Measurements from ENCODE around the gene CASZ1.

CASZ1 gene

DNA sequence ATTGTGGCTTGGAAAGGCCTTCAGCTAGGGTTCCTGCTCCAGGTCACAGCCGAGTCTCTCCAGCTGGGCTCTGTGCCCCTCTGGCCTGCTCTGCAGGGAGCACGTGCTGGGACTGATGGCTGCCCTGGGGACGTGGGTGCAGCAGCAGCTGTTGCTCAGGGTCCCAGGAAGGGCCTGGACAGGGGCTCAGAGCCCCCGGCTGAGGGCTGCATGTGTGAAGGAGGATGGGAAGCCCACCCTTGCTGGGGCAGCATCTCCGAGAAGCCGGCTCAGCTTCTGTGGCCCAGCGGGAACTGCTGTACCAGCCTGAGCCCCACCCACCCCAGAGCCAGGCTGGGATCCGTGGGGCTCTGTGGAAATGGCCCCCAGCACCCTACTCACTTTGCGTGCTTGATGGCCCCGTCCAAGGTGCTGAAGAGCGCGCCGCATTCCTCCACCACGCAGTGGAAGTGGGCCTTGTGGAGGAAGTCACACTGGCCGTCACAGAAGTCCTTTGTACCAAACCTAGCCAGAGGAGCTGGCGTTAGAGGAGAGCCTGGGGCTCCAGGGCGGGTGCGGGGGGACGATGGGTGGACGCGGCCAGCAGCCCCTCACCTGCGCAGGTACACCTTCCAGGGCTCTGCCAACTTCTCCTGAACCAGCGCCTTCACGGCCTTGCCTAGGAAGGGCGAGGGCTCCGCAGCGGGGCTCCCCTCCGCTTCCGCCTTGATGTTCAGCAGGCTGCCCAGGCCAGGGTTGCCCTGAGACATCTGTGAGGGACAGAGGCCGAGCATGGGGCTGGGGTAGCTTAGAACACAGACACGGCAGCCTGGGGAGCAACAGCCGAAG is 147.5 kb downstream of the CASZ1 start:
- DNase-seq: no peak

DNA sequence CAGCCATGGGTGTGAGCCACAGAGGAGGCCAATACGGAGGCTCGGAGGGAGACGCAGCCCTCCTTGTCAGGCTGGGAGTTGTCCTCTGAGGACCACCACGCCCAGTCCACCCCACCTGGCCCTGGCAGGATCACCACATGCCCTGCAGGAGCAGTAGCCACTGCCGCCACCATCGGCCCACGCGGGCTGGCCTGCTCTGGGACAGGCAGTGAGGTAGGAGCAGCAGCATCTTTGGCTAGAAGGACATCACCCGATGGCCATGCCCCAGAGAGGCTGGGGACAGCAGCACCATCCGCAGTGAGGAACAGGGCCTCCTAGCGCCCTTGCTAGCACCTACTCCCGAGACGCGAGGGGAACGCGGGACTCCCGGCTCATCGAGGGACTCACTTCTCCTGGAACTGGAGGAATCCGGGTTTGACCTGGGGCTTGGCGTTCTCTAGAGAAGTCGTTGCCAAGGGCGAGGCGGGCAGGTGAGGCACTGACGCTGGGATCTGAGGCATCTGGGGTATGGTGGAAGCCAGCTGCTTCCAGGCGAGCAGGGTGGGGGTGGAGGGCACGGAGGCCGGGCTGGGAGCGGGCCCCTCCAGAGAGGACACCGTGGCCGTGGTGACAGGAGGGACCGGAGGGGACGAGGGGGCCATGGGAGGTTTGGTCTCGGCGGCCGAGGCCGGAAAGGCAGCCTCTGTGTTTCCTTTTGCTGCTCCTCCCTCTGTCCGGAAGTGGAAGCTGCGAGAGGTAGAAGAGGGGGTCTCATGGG is 148.9 kb downstream of the CASZ1 start:
- no peak for DNase-seq

DNA sequence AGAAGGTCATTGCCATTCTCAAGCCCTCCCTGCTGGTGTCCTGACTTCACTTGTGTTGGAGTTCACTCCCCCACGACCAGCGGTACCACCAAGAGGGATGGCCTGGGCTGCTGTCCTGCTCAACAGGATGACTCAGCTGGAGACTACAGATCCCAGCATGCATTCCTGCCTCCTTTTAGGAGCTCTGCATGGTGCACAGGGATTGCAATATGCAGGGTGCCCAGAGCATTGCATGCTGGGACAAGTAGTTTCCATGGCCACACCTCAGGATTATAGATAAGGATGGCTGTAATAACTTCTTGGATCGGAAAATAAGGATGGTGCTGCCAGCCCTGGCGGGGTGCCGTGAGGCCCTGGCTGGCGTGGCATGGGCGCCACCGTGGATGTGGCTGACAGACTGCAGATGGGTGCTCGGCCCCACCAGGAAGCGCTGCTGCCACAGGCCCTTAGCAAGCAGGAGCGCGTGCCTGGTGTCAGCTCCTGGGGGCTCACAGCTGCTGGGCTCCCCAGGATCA is 150.0 kb downstream of the CASZ1 start:
- no peak for DNase-seq

DNA sequence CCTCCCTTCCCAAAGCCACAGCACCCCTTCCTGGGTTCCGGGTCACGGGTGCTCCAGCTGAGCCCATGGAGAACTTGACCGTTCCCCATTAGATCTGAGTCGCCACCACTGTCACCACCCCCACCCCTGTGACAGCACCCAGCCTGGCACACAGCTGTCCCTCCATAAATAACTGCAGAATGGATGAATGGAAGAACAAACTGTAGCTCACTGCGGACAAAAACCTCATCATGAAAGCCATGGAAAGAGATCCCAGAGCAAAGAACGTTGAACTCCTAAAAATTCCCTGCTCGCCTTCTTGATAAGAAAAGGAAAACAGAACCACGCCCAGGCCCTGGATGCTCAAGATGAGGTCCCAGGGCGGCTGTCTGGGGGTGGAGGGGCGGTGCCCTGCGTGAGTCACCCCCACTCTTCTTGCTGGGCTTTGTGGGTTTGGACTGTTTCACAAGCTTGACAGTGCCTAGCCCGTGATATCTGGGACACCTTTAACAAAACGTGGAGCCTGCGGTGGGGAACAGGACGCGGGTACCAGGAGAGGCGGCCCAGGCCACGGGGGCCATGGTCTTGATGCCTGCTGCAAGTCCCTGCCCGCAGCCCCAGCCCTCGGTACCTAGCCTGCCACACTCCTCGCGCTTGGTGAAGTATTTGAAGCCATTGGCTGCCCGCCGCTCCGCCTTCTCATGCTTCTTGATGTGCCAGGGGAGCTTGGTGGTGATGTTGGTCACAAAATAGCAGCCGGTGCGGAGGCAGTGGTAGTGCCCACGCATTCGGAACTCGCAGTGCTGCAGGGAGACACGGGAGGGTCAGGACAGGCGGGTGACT is 151.9 kb downstream of the CASZ1 start:
- no peak for DNase-seq

DNA sequence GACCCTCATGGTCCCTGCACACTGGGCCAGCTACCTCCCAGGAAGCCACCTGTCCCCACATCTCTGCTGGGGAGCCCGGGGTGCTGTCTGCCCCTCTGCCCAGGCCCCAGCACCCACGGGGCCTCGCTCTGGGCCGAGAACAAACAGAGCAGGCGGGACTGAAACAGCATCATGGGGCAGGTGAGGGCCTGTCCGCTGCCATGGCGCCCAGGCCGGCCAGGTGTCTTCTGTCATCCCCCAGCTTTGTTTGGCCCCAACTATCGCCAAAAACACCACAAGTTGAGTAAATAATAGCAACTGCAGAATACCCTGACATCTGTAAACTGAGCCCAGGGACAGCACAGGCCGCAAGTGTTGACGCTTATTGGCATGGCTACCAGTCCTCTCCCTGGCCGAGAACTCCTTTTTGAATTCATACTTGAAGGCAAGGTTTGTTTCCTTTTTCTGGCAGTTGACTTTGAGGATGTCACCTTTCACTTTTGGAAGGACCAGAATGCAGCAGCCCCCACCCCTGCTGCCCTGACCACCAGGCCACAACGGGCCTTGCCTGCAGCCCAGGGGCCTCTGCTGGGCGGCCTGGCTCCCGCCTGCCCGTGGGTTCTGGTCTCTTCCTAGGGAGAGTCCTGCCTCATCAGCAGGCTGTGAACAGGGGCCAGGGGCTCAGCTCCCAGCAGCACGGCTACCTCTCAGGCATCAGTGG is 152.7 kb downstream of the CASZ1 start:
- no peak for DNase-seq

DNA sequence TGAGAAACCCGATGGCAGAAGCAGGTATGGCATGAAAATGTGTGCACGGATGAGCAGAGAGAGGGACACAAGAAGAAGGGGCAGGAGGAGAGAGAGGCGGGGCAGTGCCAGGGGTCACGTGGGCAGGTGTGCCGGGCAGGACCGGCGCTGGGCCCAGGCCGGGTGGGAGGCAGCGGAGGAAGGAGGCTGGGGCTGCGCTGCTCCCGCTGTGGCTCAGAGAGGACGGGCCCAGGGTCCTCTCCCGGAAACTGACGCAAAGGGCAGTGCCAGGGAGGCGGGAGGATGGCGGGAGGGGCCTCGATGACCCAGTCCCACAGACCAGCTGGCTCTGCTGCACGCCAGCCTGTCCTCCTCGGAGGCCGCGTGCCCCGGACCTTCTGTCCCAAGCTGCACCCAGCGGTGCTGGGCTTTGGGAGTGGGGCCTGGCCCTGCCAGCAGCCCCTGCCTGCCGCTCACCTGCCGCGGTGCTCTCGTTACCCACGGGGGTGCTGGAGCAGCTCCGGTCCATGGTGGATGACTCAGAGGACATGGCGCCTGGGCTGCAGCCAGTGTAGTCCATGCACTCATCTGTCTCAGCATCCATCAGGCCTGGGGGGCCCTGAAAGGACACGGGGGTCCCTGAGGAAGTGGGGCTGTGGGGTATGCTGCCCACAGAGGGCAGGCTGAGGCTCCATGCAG is 153.9 kb downstream of the CASZ1 start:
- no peak for DNase-seq

DNA sequence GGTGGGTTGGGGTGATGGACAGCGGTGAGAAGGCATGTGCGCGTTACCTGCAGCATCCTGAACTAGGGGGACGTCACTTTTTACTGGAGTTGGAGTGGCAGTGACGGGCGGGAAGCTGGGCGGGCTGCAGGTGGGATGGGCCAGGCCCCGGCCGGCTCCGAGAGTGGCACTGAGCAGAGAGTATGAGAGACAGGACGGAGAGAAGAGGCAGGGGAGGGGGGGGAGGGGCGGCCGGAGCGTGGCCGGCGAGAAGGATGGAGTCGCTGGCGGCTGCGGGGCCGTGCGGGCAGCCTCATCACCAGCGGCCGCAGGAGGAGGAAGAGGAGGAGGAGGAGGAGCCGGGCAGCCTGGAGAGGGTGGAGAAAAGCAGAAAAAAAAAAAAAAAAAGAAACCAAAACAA is 154.5 kb downstream of the CASZ1 start:
- DNase-seq: no peak

DNA sequence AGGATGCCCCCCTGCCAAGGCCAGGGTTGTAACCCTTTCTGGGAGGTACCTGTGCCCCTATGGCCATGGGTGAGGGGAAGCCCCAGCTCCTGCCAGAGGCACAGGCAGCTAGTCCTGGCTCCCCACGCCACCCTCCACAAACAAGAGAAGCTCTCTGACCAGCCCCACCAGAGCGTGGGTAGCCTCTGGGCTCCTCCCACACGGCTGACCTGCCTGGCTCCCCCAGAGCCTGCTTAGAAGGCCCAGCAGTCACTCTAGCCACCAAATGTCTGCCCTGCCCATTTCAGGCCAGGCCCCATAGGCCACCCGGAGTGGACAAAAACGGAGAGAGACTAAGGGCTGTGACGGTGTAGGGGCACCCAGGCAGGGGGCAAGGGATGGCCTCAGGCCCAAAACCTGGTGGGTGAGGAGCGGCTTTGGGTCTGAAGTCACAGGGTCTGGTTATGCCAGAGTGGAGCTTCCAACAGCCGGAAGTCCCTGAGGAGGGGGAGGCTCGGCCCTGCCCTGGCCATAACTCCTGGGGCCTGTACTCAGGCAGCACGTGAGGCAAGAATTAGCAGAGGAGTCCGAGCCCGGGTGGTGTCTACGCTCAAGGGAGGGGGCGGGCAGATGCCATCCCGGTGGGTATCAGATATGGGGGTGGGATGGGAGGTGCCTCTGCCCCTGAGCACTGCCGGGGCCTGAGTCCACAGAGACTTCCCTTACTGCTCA is 155.4 kb downstream of the CASZ1 start:
- no peak for DNase-seq

DNA sequence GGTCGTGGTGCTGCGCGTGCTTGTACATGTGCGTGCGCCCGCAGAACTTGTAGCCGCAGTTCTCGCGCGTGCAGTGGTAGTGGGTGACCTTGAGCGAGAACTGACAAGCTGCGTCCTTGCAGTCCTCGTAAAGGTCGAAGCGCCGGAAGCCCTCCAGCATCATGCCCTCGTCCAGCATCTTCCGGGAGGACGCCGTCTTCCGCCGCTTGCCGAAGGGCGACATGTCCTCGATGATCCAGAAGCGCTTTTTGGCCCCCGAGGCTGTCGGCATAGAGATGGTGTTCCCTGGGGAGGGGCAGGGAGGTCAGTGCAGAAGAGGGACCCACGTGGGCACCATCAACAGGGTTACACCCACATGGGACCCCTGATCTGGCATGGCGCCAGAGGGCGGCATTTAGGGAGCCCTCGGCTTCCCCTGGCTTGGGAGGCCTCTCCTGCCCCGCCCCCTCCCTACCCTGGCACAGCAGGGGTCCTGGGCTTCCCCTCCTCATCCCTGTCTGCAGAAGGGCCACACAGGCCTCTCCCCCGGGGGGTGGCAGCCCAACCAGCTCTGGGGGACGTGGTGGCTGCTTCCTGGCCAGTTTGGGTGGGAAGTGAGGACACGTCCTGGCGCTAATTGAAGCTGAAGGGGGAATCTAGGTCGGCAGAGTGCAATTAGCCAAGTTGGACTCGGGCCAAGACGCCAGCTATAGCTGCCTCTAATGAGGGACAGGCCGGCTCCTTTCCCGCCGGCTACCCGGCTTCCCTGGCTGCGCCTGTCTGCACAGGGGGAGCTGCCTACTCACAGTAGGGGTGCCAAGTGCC is 156.5 kb downstream of the CASZ1 start:
- no peak for DNase-seq

DNA sequence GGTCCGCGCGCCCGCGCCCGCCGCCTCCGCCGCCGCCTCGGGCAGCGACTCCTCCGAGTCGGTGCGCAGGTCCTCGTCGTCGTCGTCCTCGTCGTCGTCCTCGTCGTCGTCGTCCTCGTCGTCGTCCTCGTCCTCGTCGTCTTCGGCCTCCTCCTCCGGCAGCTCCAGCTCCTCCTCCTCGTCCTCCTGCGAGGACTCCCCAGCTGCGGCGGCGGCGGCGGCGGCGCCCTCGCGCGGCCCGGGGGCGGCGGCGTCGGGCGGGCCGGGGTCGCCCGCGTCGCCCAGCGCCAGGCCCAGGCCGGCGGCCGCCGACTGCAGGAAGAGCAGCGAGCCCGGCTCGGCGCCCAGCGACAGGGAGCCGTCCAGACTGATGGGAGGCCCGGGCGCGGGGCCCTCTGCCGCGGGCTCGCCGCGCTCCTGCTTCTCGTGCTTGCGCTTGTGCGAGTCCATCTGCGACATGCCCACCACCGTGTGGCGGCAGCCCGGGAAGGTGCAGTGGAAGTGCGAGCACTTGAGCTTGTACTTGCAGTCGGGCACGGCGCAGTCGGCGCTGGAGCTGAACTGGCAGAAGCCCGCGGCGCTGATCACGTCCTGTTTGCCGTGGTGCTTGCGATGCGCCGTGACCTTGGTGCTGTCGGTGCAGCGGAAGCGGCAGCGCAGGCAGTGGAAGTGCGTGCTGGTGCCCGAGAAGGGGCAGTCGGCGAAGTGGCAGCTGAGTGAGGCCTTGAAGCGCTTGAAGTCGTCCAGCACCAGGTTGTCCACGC is 157.3 kb downstream of the CASZ1 start:
- DNase-seq: no peak

DNA sequence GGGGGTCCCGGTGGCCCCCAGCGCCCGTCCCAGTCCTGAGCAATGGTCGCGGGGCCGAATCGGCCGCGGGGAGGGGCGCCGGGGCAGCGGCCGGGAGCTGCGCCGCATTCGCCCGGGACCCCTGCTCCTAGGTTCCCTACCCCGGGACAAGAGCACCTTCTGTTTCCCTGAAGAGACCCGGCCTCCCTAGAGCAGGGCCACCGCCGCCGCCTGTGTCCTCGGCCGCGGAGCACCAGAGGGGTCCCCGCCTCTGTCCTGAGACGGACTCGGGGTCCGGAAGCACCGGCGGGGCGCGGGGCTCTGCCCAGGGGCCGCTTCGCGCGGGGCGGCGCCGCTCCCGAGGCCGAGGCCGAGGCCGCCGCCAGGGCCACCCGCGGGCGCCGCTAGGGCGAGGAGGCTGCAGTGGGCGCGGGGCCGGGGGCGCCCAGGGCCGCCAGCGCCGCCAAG is 157.9 kb downstream of the CASZ1 start:
- DNase-seq: no peak

DNA sequence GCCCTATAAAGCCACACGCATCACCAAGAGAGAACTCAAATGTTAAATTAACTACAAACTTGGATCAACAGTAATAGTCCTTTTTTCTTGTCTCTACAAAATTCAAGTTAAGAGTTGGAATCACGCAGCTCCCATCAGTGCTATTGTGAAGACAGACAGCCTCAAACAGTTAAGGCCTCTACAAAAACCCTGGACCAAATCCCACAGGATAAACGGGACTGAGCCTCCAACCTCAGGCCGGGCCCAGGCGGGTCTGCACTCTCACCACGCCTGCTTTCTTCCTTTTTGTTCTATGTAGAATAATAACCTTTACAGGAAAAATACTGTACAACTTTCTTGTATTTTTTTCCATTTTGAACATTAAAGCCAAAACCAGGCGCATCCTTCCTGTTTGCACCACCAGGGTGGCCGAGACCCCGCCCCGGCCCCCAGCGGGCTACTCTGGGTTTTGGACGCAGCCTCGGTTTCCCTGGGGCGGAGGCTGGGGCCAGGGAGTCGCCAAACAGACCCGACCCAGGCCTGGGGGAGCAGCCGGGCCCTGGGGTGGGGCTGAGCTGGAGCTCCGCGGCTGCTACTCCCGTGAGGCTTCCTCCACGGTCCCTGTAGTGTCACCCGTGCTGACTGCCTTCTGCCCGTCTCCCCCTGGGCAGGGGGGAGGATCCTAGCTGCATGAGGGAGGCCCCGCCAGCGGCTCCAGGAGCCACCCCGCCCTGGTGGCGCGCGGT is 158.4 kb downstream of the CASZ1 start:
- no peak for DNase-seq

DNA sequence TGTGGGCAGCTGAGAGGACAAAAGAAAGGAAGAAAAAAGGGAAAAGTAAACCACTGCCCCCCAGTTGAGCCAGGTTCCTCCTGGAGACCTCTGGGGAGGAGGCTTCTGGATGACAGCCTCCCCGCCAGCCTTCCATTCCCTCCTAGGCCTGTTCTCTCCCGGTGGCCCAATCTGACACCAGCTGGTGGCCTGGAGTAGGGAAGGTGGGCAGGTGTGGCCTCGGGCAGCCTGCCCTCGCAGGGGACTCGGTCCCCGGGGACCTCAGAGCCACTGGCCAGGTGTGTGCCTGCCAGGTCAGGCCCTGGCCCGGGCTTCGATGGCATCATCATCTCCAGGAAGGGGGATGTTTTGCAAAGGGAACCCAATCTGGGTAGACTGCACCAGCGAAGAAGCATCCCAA is 159.0 kb downstream of the CASZ1 start:
- no peak for DNase-seq

DNA sequence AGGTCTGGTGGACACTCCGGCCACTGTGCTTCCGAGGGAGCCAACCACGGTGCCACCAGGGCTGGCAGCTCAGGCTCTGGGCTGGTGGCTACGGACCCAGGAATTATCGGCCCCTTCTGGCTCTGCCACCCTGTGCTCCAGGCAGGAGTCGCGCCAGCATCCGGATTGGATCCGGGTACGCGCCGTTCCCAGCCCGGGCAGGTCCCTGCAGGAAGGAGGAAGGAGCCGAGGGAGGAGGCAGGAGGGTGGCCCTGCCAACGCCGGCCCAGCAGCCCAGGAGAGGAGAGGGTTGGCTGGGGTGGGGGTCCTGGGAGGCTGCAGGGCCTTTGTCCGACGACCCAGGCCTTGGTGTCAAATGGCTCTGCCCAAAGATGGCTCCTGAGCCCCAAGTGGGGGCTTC is 160.5 kb downstream of the CASZ1 start:
- DNase-seq: no peak

DNA sequence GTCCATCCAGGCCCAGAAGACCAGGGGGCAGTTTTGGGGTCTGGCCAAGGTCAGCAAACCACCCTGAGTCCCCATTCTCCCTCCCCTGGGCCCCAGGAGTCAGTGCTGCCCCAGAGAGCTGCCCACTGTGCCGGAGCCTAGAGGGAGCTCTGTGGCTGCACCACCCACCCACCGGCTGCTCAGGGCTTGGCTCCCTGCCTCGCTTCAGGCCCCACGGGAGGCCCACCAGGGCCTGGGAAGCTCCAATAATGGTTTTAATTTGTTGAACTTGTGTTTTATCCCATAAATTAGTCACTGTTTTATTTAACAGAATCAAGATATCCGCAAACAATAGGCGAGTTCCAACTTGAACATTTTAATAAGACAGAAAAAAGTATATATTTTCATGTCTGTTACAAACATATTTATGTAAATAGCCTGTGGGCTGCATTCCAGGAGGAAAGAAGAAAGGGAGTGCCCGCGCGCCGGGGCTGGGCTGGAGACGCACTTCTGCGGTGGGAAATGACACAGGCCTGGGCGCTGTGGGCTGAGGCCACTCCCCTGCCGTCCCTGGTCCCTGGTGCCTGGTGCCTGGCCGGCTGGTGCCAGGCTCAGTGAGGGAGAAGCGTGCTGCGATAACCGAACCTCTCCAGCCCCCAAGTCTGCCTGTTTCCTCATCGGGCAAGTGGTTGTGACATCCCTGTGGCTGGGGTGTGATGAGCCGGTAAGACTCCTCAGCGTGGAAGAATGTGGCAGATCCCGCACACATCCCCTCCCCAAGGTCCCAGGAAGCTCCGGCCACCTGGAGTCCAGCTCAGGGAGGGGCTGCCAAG is 161.2 kb downstream of the CASZ1 start:
- no peak for DNase-seq

DNA sequence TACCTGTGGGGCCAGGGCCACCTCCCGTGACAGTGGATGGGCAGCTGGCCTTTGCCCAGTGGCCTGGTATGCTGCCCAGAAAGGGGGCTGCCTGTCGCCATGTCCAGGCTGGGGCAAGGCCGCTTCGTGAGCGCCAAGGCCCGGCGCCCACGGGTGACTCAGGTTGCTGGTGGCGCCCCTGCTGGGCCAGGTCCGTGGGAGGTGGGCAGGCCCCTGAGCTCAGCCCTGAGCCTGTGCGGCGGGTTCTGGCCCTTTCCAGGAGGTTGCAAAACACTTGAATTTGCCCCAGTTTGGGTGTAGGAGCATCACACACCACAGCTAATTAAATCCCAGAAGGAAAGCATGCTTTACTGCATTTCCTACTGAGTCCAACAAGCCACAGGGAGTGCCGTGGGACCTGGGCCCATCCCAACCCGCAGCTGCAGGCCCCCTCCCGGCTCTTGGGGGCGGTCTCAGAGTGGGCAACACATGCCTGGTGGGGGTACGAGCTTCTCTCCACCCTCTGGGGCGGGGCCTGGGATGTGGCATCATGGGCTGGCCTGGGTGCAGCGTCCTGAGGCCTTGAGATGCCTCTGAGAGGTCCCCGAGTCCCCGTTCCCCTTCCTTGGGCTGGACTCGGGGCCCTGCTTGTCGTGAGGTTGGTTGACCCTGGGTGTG is 161.9 kb downstream of the CASZ1 start:
- no peak for DNase-seq

DNA sequence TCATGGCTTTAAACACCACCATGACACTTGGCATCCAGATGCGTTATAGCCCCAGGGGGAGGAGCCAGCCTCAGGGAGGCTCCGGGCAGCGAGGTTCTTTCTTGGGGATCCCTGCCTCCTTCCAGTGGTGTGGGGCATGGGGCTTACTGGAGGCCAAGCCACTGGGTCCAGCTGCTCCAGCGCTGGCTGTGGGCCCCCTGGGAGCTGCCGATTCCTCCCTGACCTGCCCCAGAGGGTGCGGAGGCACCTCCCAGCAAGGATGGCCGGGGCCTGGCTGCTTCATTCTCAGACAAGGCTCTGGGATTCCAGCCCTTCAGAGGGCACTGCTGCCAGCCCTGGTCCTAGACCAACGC is 162.4 kb downstream of the CASZ1 start:
- no peak for DNase-seq

DNA sequence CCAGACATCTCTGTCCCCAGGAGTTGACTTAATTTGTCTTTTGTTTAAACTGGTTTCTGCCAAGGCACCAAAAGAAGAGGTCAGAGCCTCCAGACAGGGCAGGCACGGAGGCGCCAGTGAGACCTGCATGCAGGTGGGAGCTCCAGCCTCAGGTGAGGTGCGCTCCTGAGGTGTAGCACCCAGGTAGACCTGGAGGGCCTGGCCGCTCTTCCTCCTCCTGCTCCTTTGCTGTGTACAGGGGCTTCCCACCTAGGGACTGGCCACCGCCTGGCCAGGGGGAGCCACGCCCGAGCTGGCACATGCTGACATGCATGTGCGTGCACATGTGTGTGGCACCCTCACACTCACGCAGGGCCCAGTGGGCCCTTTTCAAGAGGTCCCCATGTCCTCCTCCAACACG is 163.0 kb downstream of the CASZ1 start:
- no peak for DNase-seq

Data from activated effector memory CD4-positive, alpha-beta T cell treated with anti-CD3 and anti-CD28 coated beads, Interleukin-2, amount 50 U/mL, for 16 hours (primary cell).